Activated CD8-positive, alpha-beta memory T cell treated with anti-CD3 and anti-CD28 coated beads for 24 hours (primary cell): ENCODE data around the gene WARS2.
"Not testable (repeated sequence)": the region's sequence is repeated elsewhere in the genome, so short reads cannot be mapped to it uniquely, and the experiment has no call there.

ENCODE experiments used
- DNase-seq: peaks from one replicate; pipeline ENCODE4 v3.0.0-alpha.2; 2020

Gene WARS2

DNA sequence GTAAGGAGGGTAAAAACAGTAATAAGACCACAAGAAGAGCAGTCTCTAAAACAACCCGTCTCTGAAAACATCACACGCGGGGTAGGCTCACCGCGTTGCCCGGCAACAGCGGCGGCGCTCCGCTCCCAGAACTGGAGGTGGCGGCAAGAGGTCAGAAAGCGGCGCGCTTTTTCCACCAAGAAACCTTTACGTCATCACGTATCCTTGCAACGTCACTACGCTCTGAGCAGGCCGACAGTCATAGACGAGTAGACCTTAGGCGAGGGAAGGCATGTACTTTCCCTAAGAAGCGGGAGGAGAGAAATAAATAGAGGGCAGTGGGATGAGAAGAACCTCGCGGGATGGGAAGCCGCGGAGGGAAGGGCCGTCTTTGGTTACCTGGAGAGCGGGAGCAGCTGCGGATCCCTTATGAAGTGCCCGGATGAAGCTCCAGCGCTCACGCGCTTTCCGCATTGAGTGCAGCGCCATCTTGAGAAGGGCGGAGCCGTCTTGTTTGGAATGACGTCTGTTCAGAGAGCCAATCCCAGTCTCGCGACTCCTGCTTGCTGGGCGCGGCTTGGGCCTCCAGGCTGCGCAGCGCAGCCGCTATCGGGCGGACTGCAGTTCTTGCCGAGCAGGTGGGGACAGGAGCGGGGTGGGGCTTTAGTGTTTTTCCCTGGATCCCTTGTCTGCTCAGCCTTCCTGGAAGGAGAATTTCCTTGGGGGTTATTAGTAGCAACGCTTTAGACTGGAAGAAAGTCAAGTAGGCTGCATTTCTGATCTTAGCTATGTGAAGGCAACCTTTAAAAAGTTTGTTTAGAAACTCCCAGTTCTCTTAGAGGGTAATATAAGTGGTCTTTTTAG is at the start of gene WARS2:
Gene WARS2 (minus strand): TSS at position 477 of the 843 bp plus-strand sequence. CDS start 9 bp downstream, at position 468.
- peak; percentile 95 for DNase-seq

DNA sequence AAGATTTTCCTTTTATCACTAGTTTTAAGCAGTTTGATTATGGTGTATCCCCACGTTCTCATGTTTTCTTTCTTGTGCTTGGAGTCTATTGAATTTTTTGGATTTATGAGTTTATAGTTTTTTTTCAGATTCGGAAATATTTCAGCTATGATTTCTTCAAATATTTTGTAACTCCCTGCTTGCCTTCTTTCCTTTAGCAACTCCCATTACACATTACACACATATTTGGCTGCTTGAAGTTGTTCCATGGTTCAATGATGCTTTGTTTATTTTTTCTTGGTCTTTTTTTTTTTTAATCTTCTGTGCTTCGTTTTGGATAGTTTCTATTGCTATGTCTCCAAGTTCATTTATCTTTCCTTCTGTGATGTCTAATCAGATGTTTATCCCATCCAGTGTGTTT is 48.5 kb upstream of the WARS2 start:
- DNase-seq, result no peak

DNA sequence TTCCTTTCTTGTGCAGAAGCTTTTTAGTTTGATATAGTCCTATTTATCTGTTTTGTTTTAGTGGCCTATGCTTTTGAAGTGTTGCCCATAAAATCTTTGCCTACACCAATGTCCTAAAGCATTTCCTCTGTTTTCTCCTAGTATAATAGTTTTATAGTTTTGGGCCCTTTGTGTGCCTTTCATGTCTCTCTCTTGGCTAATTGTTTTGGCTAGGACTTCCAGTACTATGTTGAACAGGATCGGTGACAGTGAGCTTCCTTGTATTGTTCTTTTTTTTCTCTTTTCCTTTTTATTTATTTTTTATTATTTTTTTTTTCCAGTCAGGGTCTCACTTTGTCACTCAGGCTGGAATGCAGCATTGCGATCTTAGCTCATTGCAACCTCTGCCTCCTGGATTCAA is 47.0 kb upstream of the WARS2 start:
- no peak for DNase-seq

DNA sequence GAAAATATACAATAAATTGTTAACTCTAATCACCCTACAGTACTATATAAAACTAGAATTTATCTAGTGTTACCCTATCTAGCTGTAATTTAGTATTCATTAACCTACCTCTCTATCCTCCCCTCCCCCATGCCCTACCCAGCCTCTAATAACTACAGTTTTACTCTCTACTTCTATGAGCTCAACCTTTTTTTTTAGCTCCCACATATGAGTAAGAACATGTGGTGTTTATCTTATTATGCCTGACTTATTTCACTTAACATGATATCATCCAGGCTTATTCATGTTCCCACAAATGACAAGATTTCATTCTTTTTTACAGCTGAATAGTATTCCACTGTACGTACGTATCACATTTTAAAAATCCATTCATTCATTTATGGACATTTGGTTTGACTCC is 46.0 kb upstream of the WARS2 start:
- no peak for DNase-seq

DNA sequence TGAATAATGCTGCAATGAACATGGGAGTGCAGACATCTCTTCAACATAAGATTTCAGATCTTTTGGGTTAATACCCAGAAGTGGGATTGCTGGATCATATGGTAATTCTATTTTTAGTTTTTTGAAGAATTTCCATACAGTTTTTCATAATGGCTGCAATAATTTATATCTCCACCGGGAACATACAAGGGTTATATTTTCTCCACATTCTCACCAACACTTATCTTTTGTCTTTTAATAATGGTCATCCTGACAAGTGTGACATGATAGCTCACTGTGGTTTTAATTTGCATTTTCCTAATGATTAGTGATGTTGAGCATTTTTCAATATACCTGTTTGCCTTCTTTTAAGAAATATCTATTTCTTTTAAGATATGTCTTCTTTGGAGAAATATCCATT is 44.5 kb upstream of the WARS2 start:
- DNase-seq, result no peak

DNA sequence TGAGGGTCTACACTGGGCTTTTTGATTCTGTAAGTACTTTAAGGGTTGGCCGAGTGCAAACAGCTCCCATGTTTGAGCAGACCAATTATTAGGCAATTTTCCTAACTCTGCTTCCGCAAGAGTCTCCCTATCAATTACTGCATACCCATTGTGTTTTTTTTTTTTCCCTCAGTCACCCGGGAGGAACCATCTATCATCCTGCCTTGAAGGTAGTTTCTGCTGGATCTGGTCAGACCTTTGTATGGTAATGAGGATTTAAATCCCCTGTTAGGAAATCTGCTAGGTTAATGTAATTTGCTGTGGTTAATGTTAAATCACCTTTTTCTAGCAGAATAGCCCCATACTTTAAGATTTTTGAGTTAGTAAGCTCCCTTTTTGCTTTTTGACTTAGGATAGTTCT is 40.8 kb upstream of the WARS2 start:
- DNase-seq, result no peak

DNA sequence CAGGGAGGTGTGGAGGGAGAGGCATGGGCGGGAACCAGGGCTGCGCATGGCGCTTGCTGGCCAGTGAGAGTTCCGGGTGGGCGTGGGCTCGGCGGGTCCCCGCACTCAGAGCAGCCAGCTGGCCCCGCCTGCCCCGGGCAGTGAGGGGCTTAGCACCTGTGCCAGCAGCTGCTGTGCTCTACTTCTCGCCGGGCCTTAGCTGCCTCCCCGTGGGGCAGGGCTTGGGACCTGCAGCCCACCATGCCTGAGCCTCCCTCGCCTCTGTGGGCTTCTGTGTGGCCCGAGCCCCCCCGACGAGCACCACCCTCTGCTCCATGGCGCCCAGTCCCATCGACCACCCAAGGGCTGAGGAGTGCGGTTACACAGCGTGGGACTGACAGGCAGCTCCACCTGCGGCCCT is 38.6 kb upstream of the WARS2 start:
- DNase-seq, result no peak

DNA sequence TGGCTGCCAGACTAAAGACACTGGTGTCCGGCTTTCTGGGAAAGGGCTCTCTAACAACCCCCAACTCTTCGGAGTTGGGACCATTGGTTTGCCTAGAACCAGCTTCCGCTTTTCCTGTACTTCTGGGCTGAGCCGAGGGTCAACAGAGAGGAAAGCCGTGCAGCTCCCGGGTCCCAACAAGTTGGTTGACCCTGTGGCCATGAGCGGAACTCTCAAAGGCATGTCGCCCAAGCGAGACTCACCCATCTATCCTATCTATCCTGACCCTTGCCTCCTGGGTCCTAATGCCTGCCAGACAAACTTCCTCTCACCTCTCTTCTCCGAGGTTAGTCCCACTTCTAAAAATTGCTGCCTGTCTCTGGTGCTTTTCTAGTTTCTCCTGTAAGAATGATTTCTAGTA is 32.5 kb upstream of the WARS2 start:
- DNase-seq, result not testable (repeated sequence)

DNA sequence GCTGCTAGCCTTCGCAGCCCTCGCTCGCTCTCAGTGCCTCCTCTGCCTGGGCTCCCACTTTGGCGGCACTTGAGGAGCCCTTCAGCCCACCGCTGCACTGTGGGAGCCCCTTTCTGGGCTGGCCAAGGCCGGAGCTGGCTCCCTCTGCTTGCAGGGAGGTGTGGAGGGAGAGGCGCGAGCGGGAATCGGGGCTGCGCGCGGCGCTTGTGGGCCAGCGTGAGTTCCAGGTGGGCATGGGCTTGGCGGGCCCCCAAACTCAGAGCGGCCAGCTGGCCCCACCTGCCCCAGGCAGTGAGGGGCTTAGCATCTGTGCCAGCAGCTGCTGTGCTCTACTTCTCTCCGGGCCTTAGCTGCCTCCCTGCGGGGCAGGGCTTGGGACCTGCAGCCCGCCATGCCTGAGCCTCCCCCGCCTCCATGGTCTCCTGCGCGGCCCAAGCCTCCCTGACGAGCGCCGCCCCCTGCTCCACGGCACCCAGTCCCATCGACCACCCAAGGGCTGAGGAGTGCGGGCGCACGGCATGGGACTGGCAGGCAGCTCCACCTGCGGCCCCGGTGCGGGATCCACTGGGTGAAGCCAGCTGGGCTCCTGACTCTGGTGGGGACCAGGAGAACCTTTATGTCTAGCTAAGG is 31.0 kb upstream of the WARS2 start:
- not testable (repeated sequence) for DNase-seq

DNA sequence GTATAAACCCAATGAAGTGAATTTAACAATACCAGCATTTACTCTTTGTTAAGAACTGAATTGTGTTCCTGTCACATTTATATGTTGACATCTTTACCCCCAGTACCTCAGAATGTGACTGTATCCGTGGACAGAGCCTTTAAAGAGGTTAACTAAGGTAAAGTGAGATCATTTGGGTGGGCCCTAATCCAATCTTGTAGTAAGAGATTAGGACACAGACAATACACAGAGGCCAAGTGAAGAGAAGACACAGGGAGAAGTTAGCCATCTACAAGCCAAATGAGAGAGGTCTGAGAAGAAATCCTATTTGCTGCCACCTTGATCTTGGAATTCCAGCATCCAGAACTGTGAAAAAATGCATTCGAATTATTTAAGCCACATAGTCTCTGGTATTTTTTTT is 22.9 kb upstream of the WARS2 start:
- DNase-seq, result no peak

DNA sequence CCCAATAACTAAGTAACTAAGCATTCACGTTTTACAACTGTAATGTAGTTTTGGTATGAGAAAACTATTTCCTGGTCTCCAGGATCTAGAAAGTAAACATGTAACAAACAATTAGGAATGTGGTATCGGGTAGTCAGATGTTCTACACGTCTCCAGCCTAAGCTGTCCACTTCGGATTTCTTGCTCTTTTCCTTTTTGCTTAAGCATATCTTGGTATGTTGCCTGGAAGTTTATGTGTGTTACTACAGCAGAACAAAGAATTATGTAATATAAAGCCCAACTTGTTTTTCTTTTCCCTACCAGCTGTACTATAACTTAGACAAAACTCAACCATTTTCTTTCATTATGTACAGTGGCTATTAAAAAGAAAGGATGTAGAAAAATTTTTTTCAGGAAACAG is 20.4 kb upstream of the WARS2 start:
- DNase-seq, result no peak

DNA sequence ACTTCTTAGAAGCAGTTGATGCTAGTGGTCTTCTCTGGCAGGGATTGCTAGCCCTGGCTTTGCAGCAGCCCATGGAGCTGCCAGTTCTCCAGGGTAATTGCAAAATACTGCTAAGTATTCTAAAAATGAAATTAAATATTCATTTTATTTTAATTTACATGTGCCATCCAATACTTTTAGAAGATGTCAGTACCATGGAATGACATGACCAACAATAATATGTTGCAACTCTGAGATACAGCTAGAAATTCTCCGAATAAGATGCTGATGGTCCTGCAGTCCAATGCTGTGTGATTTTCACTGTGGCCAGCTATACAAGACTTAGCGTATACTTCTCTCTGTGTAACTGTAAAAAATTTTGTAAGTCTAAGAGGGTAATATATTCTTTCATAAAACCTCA is 20.0 kb upstream of the WARS2 start:
- no peak for DNase-seq

DNA sequence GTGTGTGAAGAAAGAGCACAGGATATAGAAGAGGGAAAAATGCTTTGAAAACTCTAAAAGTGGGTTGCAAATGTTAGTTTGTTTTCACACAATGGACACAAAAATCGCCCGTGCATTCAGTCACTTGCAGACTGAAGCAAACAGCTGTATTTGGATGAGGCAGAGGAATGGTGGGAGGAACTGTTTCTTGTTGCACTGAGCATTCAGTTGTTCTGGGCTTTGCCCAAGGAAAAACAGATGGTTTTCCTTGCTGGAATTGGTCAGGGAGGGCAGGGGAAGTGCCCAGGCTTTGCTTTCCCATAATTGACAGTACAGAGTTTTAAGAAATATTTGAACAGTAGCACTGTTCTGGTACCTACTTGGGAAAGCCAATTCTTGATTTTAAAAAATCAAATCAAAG is 19.5 kb upstream of the WARS2 start:
- no peak for DNase-seq

DNA sequence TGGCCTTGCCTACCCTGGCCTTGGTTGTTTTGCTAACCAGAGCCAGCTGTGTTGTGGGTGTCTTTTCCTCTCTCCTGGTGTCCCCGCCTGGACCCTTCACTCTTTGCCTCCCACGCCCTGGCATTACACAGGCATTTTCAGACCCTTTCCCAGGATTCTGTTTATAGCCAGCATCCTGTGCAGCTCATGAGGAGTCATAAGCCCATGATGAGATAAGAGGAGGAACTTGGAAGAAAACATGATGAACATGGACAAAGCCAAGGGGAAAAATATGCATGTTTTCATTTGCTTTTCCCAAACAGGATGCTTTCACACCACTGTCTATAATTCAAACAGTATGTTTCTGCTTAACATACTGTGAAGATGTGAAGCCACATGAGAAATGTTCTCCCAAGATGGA is 18.7 kb upstream of the WARS2 start:
- DNase-seq, result no peak

DNA sequence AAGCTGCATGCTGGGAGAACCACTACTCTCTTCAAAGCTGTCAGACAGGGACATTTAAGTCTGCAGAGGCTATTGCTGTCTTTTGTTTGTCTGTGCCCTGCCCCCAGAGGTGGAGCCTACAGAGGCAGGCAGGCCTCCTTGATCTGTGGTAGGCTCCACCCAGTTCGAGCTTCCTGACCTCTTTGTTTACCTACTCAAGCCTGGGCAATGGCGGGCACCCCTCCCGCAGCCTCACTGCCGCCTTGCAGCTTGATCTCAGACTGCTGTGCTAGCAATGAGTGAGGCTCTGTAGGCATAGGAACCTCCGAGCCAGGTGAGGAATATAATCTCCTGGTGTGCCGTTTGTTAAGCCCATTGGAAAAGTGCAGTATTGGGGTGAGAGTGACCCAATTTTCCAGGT is 16.3 kb upstream of the WARS2 start:
- DNase-seq, result not testable (repeated sequence)

DNA sequence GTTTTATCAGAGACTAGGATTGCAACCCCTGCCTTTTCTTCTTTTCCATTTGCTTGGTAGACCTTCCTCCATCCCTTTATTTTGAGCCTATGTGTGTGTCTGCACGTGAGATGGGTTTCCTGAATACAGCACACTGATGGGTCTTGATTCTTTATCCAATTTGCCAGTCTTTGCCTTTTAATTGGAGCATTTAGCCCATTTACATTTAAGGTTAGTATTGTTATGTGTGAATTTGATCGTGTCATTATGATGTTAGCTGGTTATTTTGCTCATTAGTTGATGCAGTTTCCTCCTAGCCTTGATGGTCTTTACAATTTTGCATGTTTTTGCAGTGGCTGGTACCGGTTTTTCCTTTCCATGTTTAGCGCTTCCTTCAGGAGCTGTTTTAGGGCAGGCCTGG is 14.6 kb upstream of the WARS2 start:
- DNase-seq, result not testable (repeated sequence)

DNA sequence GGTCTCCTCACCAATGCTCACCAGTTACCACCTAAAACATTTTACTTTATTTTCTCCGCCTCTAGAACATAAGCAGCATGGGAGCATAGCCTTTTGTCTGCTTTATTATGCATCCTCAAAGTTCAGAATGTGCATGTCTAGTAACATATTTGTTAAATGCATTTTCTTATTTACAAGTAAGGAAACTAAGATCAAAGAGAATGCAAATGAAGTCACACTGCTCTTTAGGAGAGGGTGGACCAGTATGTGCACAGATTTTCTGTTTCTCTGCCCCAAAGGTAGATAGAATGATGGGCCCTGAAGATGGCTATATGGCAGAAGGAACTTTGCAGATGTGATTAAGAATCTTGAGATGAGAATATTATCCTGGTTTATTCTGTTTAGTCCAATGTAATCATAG is 9.7 kb upstream of the WARS2 start:
- DNase-seq, result no peak

DNA sequence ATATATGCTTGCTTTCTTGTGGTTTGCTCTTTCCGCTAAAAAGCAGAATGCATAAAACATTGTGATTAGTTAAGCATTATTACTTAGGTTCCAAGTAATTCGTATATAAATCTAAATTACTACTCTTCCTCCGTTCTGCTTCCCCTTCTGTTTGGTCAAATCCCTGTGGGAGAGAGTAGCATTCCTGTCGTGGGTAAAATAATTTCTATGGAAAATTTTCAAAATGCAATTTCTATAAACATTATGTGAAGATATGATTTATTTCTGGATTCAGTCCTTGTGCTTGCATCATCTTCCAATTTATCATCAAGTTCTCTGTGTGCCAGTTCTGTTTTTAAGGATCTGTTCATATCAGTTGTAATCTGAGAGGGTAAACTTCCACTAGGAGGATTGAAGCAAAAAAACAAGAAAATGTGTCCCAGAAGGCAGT is 7.2 kb upstream of the WARS2 start:
- no peak for DNase-seq

DNA sequence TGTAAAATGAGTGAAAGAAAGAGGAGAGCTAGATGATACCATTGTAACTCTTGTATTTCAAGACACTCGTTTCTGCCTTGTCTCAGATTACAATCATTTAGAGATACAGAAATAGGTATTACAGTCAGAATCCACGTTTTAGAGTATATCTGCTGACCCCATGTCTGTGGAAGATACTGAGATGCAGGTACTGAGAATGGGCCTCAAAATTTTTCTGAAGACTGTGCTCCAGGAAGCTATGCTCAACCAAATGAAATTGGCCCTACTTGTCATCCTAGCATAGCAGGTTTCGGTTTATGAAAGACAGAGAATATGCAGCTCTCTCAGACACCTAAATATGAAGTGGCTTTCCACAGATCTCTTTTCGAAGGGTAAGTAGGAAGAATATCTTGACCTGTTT is 6.0 kb upstream of the WARS2 start:
- DNase-seq, result no peak

DNA sequence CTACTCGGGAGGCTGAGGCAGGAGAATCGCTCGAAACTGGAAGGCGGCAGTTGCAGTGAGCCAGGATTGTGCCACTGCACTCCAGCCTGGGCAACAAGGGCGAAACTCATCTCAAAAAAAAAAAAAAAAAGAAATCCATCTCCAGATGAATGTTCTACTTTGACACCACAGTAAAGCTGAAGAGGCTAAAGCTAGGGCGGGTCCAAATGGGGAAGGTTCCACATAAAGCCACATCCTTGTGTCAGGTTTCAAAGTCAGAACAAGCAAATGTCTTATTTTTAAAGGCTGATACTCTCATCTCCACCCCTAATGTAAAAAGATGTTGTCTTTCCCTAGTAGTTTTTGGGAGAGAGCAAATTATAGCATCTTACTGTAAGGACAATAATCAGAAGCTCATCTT is 4.4 kb upstream of the WARS2 start:
- no peak for DNase-seq

DNA sequence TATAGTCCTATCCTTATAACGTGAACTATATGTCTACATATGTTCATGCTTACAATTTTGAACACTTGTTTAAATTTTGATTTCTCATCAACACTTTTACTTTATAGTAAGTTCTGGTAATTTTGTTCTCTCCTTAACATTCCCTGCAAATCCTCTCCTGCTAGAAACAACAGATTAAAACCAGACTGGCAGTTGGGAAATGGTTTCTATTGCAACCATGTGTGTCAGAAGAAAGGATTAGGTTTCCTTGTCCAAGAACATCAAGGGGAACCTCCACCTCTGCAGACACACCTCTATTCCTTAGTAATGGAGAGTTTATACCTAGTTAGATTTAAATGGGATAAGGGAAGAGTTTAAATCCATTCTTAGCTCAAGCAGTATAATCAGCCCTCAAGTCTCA is 3.3 kb upstream of the WARS2 start:
- DNase-seq, result no peak

DNA sequence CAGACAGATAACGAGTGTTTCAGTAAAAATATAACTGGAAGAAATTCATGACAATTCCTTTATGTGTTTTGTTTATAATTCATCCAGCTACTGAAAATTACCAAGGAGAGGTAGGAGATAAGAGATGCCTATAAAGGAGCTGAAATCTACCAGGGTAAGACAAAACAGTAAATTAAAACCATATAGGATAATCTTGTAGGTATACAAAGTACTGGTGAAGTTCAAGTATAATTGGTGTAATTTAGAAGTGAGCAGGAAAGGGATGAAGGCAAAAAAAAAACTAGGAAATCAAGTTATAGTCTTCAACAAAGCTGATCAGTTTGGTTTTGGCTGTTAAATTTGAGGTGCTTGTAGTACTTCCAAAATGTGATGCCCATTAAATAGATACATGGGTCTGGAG is 1.2 kb upstream of the WARS2 start:
- no peak for DNase-seq

DNA sequence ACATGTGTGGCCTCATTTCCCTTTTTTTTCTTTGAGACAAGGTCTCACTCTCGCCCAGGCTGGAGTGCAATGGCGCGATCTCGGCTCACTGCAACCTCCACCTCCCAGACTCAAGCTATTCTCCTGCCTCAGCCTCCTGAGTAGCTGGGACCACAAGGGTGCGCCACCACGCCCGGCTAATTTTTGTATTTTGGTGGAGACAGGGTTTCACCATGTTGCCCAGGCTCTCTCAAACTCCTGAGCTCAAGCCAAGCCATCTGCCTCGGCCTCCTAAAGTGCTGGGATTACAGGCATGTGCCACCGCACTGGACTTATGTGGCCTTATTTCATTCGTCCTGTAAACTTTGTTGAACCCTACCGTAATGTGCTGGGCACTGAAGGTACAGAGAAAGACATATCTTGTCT is 569 bp upstream of the WARS2 start:
- DNase-seq, result peak; percentile 73

DNA sequence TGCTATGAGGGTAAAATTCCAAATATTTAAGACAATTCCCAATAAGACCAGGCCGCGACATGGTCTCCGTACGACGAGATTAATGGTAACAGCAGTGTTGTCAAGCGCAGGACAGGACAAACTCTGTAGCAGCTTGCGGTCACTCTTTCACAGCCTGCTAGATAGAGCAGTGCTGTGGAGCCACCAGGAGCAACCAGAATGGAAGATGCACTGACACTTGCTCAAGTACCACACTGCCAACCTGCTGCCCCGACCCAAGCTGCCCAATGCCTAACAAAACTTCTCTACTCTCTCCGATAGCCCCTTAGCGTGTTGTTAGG is 636 bp downstream of the WARS2 start:
- no peak for DNase-seq

DNA sequence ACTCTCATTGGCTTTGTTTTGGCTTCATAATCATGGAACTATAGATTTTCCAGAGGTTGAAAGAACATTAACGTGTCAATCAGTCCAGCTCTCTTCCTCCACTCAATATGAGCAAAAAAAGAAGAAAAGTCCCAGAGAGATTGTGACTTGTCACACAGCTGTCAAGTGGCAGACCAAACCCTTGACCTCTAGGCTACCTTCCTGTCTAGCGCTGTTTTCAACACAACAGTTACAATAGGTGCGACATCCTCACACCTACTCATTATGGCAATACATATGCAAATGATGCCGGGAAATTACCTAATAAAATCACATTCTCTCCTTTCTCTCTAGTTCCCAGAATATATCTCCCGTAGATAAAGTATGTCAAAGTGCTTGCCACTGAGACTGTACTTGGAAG is 1.1 kb downstream of the WARS2 start:
- no peak for DNase-seq
